Neural cell (in vitro differentiated cells): ENCODE data around the gene DND1.

Source experiments
- EP300 ChIP-seq: fragments of 450-650 bp; conservative IDR thresholded peaks from 2 replicates; pipeline ENCODE4 v1.6.1; 2014; ENCODE audit warnings: antibody characterized with exemption, mild to moderate bottlenecking, moderate library complexity; ENCODE audit not compliant: poor library complexity, severe bottlenecking
- TAF1 ChIP-seq: IDR thresholded peaks from 2 replicates; pipeline ENCODE4 v1.6.1; 2012; ENCODE audit warnings: low read depth

GRCh38 chr5:140678993-140679392 is 5.6 kb upstream of the DND1 start:
- TF ChIP-seq TAF1: no peak
- TF ChIP-seq EP300: no peak
